ENCODE measurements around the gene HOXD12.

HOXD12 gene

GRCh38 chr2:176101842-176102241 lies 2.2 kb downstream of the HOXD12 start:
- no peak overlapping the region for H3K27ac ChIP-seq (replicated peaks; ENCODE audit: low read length)
- H2BK12ac ChIP-seq (ENCODE audit: low read length), result no peak overlapping the region
- no peak overlapping the region for H2AK5ac ChIP-seq (ENCODE audit: low read depth, low read length)
- no peak overlapping the region for H4K91ac ChIP-seq (ENCODE audit: low read depth, low read length, poor library complexity)
- no peak overlapping the region for H2BK120ac ChIP-seq (ENCODE audit: low read depth, low read length)
- no peaks in the 10 kb centered on the region for H3K36me3 ChIP-seq (replicated peaks in 1 of 2; ENCODE audit: control insufficient read depth in 2 of 2, insufficient read depth in 2 of 2, low read length in 2 of 2)
- no peaks in the 10 kb centered on the region for H3K4me1 ChIP-seq (ENCODE audit: control insufficient read depth in 2 of 2, insufficient read depth in 1 of 2, low read depth in 1 of 2, low read length in 2 of 2)
- H3K4ac ChIP-seq (ENCODE audit: low read length), result no peak overlapping the region
- H3K9ac ChIP-seq (ENCODE audit: low read depth, low read length, poor library complexity), result no peak overlapping the region
- H2BK5ac ChIP-seq (ENCODE audit: low read length), result no peak overlapping the region
- H4K8ac ChIP-seq (ENCODE audit: low read depth, low read length), result no peak overlapping the region
- peaks cover 86 to 100% (median 99%) of the 10 kb centered on the region in 3 experiments for H3K27me3 ChIP-seq (ENCODE audit: control insufficient read depth in 3 of 3, insufficient read depth in 3 of 3, low read depth in 1 of 3, low read length in 3 of 3)
- no CpG with 5 or more reads among the region's 5 CpGs for WGBS, 2 donors (ENCODE audit: extremely low coverage in 2 of 2, insufficient read length in 2 of 2, insufficient replicate concordance in 1 of 2)
- no peak overlapping the region for H3K14ac ChIP-seq (ENCODE audit: low read length)
- peaks cover 7 to 9% of the 10 kb centered on the region in 2 donors for H3K9me3 ChIP-seq (replicated peaks in 1 of 2; ENCODE audit: control insufficient read depth in 2 of 2, insufficient read depth in 1 of 2, low read depth in 1 of 2, low read length in 2 of 2)
- H3K18ac ChIP-seq (ENCODE audit: low read length), result no peak overlapping the region
- H3K79me1 ChIP-seq (ENCODE audit: low read depth, low read length), result no peaks in the 10 kb centered on the region
- no peak overlapping the region for H2BK15ac ChIP-seq (ENCODE audit: low read length)
- no peak overlapping the region for H3K4me2 ChIP-seq (ENCODE audit: insufficient read depth, low read length, poor library complexity, severe bottlenecking)
- H3K23ac ChIP-seq (ENCODE audit: low read depth, low read length, poor library complexity), result peak overlapping the region; percentile 18
- no peak for DNase-seq (ENCODE audit: low spot score)
- no peak overlapping the region for H3K4me3 ChIP-seq (ENCODE audit: low read length in 2 of 2)
- H2AFZ ChIP-seq (ENCODE audit: low read length), result no peak overlapping the region

- Histone ChIP-seq H3K4me3 (ENCODE audit: low read length in 2 of 2) (no peak overlapping the region), H3K79me1 (ENCODE audit: low read depth, low read length) (no peaks in the 10 kb centered on the region)
- WGBS, 2 donors (ENCODE audit: extremely low coverage in 2 of 2, insufficient read length in 2 of 2, insufficient replicate concordance in 1 of 2), result no CpG with 5 or more reads among the region's 7 CpGs
These were observed 2.8 kb downstream of the HOXD12 start for GRCh38 chr2:176102309-176102866.

GRCh38 chr2:176103194-176103593 lies 3.6 kb downstream of the HOXD12 start:
- DNase-seq (ENCODE audit: low spot score), result no peak
- H3K27me3 ChIP-seq (ENCODE audit: control insufficient read depth in 3 of 3, insufficient read depth in 3 of 3, low read depth in 1 of 3, low read length in 3 of 3), result peaks cover 83 to 98% (median 97%) of the 10 kb centered on the region in 3 experiments
- no peak overlapping the region for H4K8ac ChIP-seq (ENCODE audit: low read depth, low read length)
- no peak overlapping the region for H4K91ac ChIP-seq (ENCODE audit: low read depth, low read length, poor library complexity)
- no peak overlapping the region for H3K9ac ChIP-seq (ENCODE audit: low read depth, low read length, poor library complexity)
- H3K4me3 ChIP-seq (ENCODE audit: low read length in 2 of 2), result no peak overlapping the region
- no peaks in the 10 kb centered on the region for H3K36me3 ChIP-seq (replicated peaks in 1 of 2; ENCODE audit: control insufficient read depth in 2 of 2, insufficient read depth in 2 of 2, low read length in 2 of 2)
- H2BK12ac ChIP-seq (ENCODE audit: low read length), result no peak overlapping the region
- H2BK120ac ChIP-seq (ENCODE audit: low read depth, low read length), result no peak overlapping the region
- no peak overlapping the region for H3K27ac ChIP-seq (replicated peaks; ENCODE audit: low read length)
- no peak overlapping the region for H2AK5ac ChIP-seq (ENCODE audit: low read depth, low read length)
- H3K4me1 ChIP-seq (ENCODE audit: control insufficient read depth in 2 of 2, insufficient read depth in 1 of 2, low read depth in 1 of 2, low read length in 2 of 2), result peaks cover 0 to 1% of the 10 kb centered on the region in 2 donors
- no CpG with 5 or more reads among the region's 7 CpGs for WGBS, 2 donors (ENCODE audit: extremely low coverage in 2 of 2, insufficient read length in 2 of 2, insufficient replicate concordance in 1 of 2)
- H2BK15ac ChIP-seq (ENCODE audit: low read length), result no peak overlapping the region
- peaks cover 7 to 11% of the 10 kb centered on the region in 2 donors for H3K9me3 ChIP-seq (replicated peaks in 1 of 2; ENCODE audit: control insufficient read depth in 2 of 2, insufficient read depth in 1 of 2, low read depth in 1 of 2, low read length in 2 of 2)
- no peaks in the 10 kb centered on the region for H3K79me1 ChIP-seq (ENCODE audit: low read depth, low read length)
- H3K4ac ChIP-seq (ENCODE audit: low read length), result no peak overlapping the region
- no peak overlapping the region for H2AFZ ChIP-seq (ENCODE audit: low read length)
- H3K18ac ChIP-seq (ENCODE audit: low read length), result no peak overlapping the region
- no peak overlapping the region for H3K4me2 ChIP-seq (ENCODE audit: insufficient read depth, low read length, poor library complexity, severe bottlenecking)
- H3K23ac ChIP-seq (ENCODE audit: low read depth, low read length, poor library complexity), result no peak overlapping the region
- H2BK5ac ChIP-seq (ENCODE audit: low read length), result no peak overlapping the region
- H3K14ac ChIP-seq (ENCODE audit: low read length), result no peak overlapping the region

More at GRCh38 chr2:176102309-176102866, 2.8 kb downstream of the HOXD12 start:
- Histone ChIP-seq H2BK5ac (ENCODE audit: low read length) (no peak overlapping the region), H2BK120ac (ENCODE audit: low read depth, low read length) (no peak overlapping the region), H3K4me2 (ENCODE audit: insufficient read depth, low read length, poor library complexity, severe bottlenecking) (no peak overlapping the region), H4K8ac (ENCODE audit: low read depth, low read length) (no peak overlapping the region), H2BK15ac (ENCODE audit: low read length) (no peak overlapping the region), H3K36me3 (replicated peaks in 1 of 2; ENCODE audit: control insufficient read depth in 2 of 2, insufficient read depth in 2 of 2, low read length in 2 of 2) (no peaks in the 10 kb centered on the region), H3K27ac (replicated peaks; ENCODE audit: low read length) (no peak overlapping the region), H2AFZ (ENCODE audit: low read length) (no peak overlapping the region), H3K4me1 (ENCODE audit: control insufficient read depth in 2 of 2, insufficient read depth in 1 of 2, low read depth in 1 of 2, low read length in 2 of 2) (peaks cover 0 to 1% of the 10 kb centered on the region in 2 donors), H2AK5ac (ENCODE audit: low read depth, low read length) (no peak overlapping the region), H3K27me3 (ENCODE audit: control insufficient read depth in 3 of 3, insufficient read depth in 3 of 3, low read depth in 1 of 3, low read length in 3 of 3) (peaks cover 86 to 100% (median 99%) of the 10 kb centered on the region in 3 experiments), H4K91ac (ENCODE audit: low read depth, low read length, poor library complexity) (no peak overlapping the region), H3K9ac (ENCODE audit: low read depth, low read length, poor library complexity) (no peak overlapping the region), H3K9me3 (replicated peaks in 1 of 2; ENCODE audit: control insufficient read depth in 2 of 2, insufficient read depth in 1 of 2, low read depth in 1 of 2, low read length in 2 of 2) (peaks cover 7 to 11% of the 10 kb centered on the region in 2 donors), H2BK12ac (ENCODE audit: low read length) (no peak overlapping the region), H3K14ac (ENCODE audit: low read length) (no peak overlapping the region), H3K4ac (ENCODE audit: low read length) (no peak overlapping the region), H3K18ac (ENCODE audit: low read length) (no peak overlapping the region), H3K23ac (ENCODE audit: low read depth, low read length, poor library complexity) (no peak overlapping the region)
- no peak for DNase-seq (ENCODE audit: low spot score)

- Histone ChIP-seq H3K27me3 (ENCODE audit: control insufficient read depth in 3 of 3, insufficient read depth in 3 of 3, low read depth in 1 of 3, low read length in 3 of 3) (peaks cover 82 to 98% (median 97%) of the 10 kb centered on the region in 3 experiments), H3K14ac (ENCODE audit: low read length) (no peak overlapping the region), H2BK15ac (ENCODE audit: low read length) (no peak overlapping the region), H4K8ac (ENCODE audit: low read depth, low read length) (no peak overlapping the region), H2AFZ (ENCODE audit: low read length) (no peak overlapping the region), H3K18ac (ENCODE audit: low read length) (no peak overlapping the region), H3K36me3 (replicated peaks in 1 of 2; ENCODE audit: control insufficient read depth in 2 of 2, insufficient read depth in 2 of 2, low read length in 2 of 2) (no peaks in the 10 kb centered on the region), H4K91ac (ENCODE audit: low read depth, low read length, poor library complexity) (no peak overlapping the region), H2BK120ac (ENCODE audit: low read depth, low read length) (no peak overlapping the region), H3K4me2 (ENCODE audit: insufficient read depth, low read length, poor library complexity, severe bottlenecking) (no peak overlapping the region), H3K4me1 (ENCODE audit: control insufficient read depth in 2 of 2, insufficient read depth in 1 of 2, low read depth in 1 of 2, low read length in 2 of 2) (peaks cover 0 to 1% of the 10 kb centered on the region in 2 donors), H3K23ac (ENCODE audit: low read depth, low read length, poor library complexity) (no peak overlapping the region), H3K9me3 (replicated peaks in 1 of 2; ENCODE audit: control insufficient read depth in 2 of 2, insufficient read depth in 1 of 2, low read depth in 1 of 2, low read length in 2 of 2) (peaks cover 7 to 11% of the 10 kb centered on the region in 2 donors), H2BK5ac (ENCODE audit: low read length) (no peak overlapping the region), H3K27ac (replicated peaks; ENCODE audit: low read length) (no peak overlapping the region), H2AK5ac (ENCODE audit: low read depth, low read length) (no peak overlapping the region), H3K9ac (ENCODE audit: low read depth, low read length, poor library complexity) (no peak overlapping the region), H2BK12ac (ENCODE audit: low read length) (no peak overlapping the region), H3K4ac (ENCODE audit: low read length) (no peak overlapping the region), H3K79me1 (ENCODE audit: low read depth, low read length) (no peaks in the 10 kb centered on the region), H3K4me3 (ENCODE audit: low read length in 2 of 2) (no peak overlapping the region)
- no CpG with 5 or more reads among the region's 17 CpGs for WGBS, 2 donors (ENCODE audit: extremely low coverage in 2 of 2, insufficient read length in 2 of 2, insufficient replicate concordance in 1 of 2)
- no peak for DNase-seq (ENCODE audit: low spot score)
These were observed 4.2 kb downstream of the HOXD12 start for GRCh38 chr2:176103742-176104315.
